CD4-positive, alpha-beta memory T cell (primary cell): ENCODE results near the gene SHISA9. TPM values are rescaled to one million over a fixed set of nuclear protein-coding genes. Genes with fewer than 3 reads are reported as not detected.
A peak's percentile ranks its signal among the peaks of the same experiment; 100 is the strongest.

ENCODE experiments used
- CTCF ChIA-PET: fragments of 350-600 bp; sonication (Branson Sonifier 250); formaldehyde crosslinking; loops from one replicate; lab custom pipeline; 2021; ENCODE audit warnings: inconsistent platforms; ENCODE audit not compliant: partially characterized antibody; lab: Charles Lee
- POLR2A ChIA-PET: fragments of 350-600 bp; sonication (Branson Sonifier 250); formaldehyde crosslinking; loops from one replicate; lab custom pipeline; 2021; ENCODE audit not compliant: partially characterized antibody; lab: Charles Lee
- DNase-seq, 5 donors: peaks; one replicate each; pipeline versions ENCODE4 v3.0.0 to v3.0.0-alpha.2; 2020 to 2022; ENCODE audit warnings: mixed read lengths in 1 of 5
- H3K27ac ChIP-seq: one replicate; pipeline ENCODE4 v1.7.0; 2013; ENCODE audit warnings: low read depth, low read length
- H3K27me3 ChIP-seq: 2 replicates; pipeline ENCODE4 v1.7.0; 2013; ENCODE audit warnings: mild to moderate bottlenecking, low read length, moderate library complexity; ENCODE audit not compliant: insufficient read depth
- H3K36me3 ChIP-seq: 2 replicates; pipeline ENCODE4 v1.7.0; 2013; ENCODE audit warnings: mild to moderate bottlenecking, low read length, moderate library complexity; ENCODE audit not compliant: insufficient read depth
- H3K4me1 ChIP-seq: 2 replicates; pipeline ENCODE4 v1.7.0; 2013; ENCODE audit warnings: mild to moderate bottlenecking, low read length, moderate library complexity; ENCODE audit not compliant: insufficient read depth
- H3K4me3 ChIP-seq, 2 donors: one replicate each; pipeline ENCODE4 v1.7.0; 2013; ENCODE audit warnings: low read length in 2 of 2, mild to moderate bottlenecking in 1 of 2
- H3K9me3 ChIP-seq, 2 donors: one replicate each; pipeline ENCODE4 v1.7.0; 2013; ENCODE audit warnings: low read length in 2 of 2, control low read depth in 1 of 2; ENCODE audit not compliant: control insufficient read depth in 1 of 2
- H3K27ac Mint-ChIP-seq, 7 donors: one replicate each; pipeline ENCODE4 v1.8.0; 2020 to 2021; ENCODE audit warnings: mixed read lengths in 7 of 7, mild to moderate bottlenecking in 6 of 7, inconsistent platforms in 3 of 7, moderate library complexity in 3 of 7
- H3K27me3 Mint-ChIP-seq, 2 donors: one replicate each; pipeline ENCODE4 v1.8.0; 2020 to 2021; ENCODE audit warnings: mixed read lengths in 2 of 2
- H3K36me3 Mint-ChIP-seq, 2 donors: one replicate each; pipeline ENCODE4 v1.8.0; 2020 to 2021; ENCODE audit warnings: mixed read lengths in 2 of 2, inconsistent platforms in 1 of 2, mild to moderate bottlenecking in 1 of 2
- H3K4me1 Mint-ChIP-seq, 4 donors: one replicate each; pipeline ENCODE4 v1.8.0; 2020 to 2021; ENCODE audit warnings: mixed read lengths in 4 of 4, mild to moderate bottlenecking in 1 of 4
- H3K4me3 Mint-ChIP-seq, 8 donors: one replicate each; pipeline ENCODE4 v1.8.0; 2020 to 2021; ENCODE audit warnings: mixed read lengths in 8 of 8, mild to moderate bottlenecking in 7 of 8, moderate library complexity in 6 of 8, inconsistent platforms in 3 of 8
- H3K9me3 Mint-ChIP-seq, 8 donors: one replicate each; pipeline ENCODE4 v1.8.0; 2020 to 2021; ENCODE audit warnings: mixed read lengths in 8 of 8, mild to moderate bottlenecking in 5 of 8, inconsistent platforms in 3 of 8, moderate library complexity in 1 of 8
- intact Hi-C: fragments of 100-400 bp; cut with micrococcal nuclease; formaldehyde crosslinking; loops from one replicate; pipeline ENCODE4 v1.15.1; 2023
- polyA plus RNA-seq, 2 donors: library from polyadenylated mRNA; unstranded; fragments of 300-500 nt; fragmentation: Illumina TruSeq; gene quantifications; one replicate each; pipeline ENCODE4 v1.2.3, GENCODE V29; 2021
- total RNA-seq, 2 experiments: library from RNA; stranded (reverse); gene quantifications; one replicate each; pipeline ENCODE4 v1.2.3, GENCODE V29; 2021

SHISA9 gene
- total and polyA plus RNA-seq, 4 experiments from 2014 or later = not detected

DNA sequence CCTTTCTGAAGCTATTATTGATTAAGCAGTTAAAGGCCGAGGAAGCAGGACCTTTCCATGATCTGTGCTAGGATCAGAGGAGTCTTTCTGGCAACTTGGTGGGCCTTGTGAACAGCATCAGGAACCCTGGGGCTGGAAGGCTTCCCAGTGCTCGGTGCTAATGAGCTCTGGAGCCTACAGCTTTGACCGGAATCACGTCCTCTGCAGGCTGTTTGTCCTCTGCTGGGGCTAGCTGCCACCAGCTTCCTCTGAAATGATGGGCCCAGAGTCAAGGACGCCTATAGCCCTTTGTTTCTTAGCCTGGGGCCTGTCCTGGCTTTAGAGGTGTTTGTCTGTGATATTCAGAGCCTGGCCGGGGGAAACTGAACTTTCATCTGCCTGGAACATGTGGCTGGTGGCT, 111.6 kb downstream of the SHISA9 start:
- intact Hi-C loops = no loop called here
- H3K4me1 Mint-ChIP-seq = no peaks in the 10 kb centered on the region
- no peak overlapping the region for H3K27ac Mint-ChIP-seq
- H3K4me3 ChIP-seq = no peak overlapping the region
- H3K36me3 Mint-ChIP-seq = no peaks in the 10 kb centered on the region
- CTCF ChIA-PET = no interaction called here
- no peaks in the 10 kb centered on the region for H3K9me3 ChIP-seq
- H3K4me1 ChIP-seq = no peaks in the 10 kb centered on the region
- H3K9me3 Mint-ChIP-seq = peaks cover 0 to 8% (median 2%) of the 10 kb centered on the region in 8 donors
- POLR2A ChIA-PET = no interaction called here
- H3K36me3 ChIP-seq = no peaks in the 10 kb centered on the region
- H3K27ac ChIP-seq = no peak overlapping the region
- no peaks in the 10 kb centered on the region for H3K27me3 ChIP-seq
- H3K27me3 Mint-ChIP-seq = peaks cover 0 to 3% of the 10 kb centered on the region in 2 donors
- H3K4me3 Mint-ChIP-seq = no peak overlapping the region
- no peak for DNase-seq

DNA sequence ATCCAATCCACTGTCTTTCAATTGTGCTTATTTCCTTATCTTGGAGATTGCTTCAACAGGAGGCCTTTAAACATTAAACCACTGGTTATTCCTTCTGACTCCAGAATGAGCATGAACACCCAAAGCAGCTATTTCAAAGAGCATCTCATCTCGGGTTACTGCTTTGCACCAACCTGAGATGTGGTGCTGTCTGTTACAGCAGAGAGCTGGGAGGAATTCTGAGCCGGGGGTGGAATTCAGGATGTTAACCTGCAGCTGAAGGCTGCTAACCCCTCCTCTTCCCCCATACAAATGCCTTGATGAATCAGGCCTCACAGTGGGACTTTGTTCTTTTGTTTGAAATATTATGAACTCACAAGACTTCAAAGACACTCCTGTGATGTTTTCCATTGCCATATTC, 113.1 kb downstream of the SHISA9 start:
- Mint-ChIP-seq H3K9me3 (peaks cover 0 to 6% (median 2%) of the 10 kb centered on the region in 8 donors), H3K27ac (no peak overlapping the region), H3K4me1 (no peaks in the 10 kb centered on the region), H3K4me3 (no peak overlapping the region), H3K36me3 (no peaks in the 10 kb centered on the region), H3K27me3 (peaks cover 0 to 3% of the 10 kb centered on the region in 2 donors)
- H3K4me1 ChIP-seq = no peaks in the 10 kb centered on the region
- no peak overlapping the region for H3K27ac ChIP-seq
- H3K4me3 ChIP-seq = no peak overlapping the region
- CTCF ChIA-PET = no interaction called here
- H3K9me3 ChIP-seq = no peaks in the 10 kb centered on the region
- H3K27me3 ChIP-seq = no peaks in the 10 kb centered on the region
- intact Hi-C loops = no loop called here
- no peaks in the 10 kb centered on the region for H3K36me3 ChIP-seq
- DNase-seq = no peak
- POLR2A ChIA-PET = no interaction called here

DNA sequence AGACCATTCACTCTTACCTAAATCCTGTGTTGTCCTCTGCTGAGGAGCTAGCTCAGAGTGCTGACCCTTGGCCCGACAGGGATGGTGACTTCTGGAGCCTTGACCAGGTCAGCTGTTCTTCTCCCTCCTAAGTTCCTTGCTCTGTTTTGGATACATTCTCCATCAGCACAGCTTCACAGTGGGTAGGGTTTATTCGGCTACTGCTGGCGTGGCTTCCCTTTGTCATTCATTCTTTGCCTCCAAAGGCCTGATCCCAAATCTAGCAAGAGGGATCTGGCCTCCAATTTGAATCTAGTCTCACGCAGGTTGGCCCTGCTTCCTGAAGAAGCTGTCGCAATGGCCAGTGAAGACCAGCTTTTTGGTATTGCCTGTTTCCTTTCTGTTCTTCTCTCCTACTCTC, 116.6 kb downstream of the SHISA9 start:
- H3K36me3 ChIP-seq = no peaks in the 10 kb centered on the region
- peaks cover 0 to 15% (median 4%) of the 10 kb centered on the region in 8 donors for H3K9me3 Mint-ChIP-seq
- no peaks in the 10 kb centered on the region for H3K9me3 ChIP-seq
- DNase-seq = no peak
- H3K4me3 ChIP-seq = no peak overlapping the region
- H3K27me3 ChIP-seq = no peaks in the 10 kb centered on the region
- H3K4me1 Mint-ChIP-seq = no peaks in the 10 kb centered on the region
- ChIA-PET POLR2A (no interaction called here), CTCF (no interaction called here)
- no peaks in the 10 kb centered on the region for H3K36me3 Mint-ChIP-seq
- H3K4me1 ChIP-seq = no peaks in the 10 kb centered on the region
- no peak overlapping the region for H3K4me3 Mint-ChIP-seq
- H3K27ac ChIP-seq = no peak overlapping the region
- peaks cover 0 to 2% of the 10 kb centered on the region in 2 donors for H3K27me3 Mint-ChIP-seq
- H3K27ac Mint-ChIP-seq = no peak overlapping the region
- intact Hi-C loops = no loop called here

DNA sequence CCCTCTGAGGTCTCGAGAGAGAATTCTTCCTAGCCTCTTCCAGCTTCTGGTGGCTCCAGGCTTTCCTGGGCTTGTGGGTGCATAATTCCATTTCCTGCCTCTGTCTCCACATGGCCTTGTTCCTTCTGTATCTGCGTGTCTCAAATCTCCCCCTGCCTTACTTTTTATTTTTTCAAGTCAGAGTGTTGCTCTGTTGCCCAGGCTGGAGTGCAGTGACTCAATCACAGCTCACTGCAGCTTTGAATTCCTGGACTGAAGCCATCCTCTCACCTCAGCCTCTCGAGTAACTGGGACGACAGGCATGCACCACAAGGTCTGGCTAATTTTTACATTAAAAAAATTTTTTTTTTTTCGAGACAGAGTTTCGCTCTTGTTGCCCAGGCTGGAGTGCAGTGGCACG, 120.6 kb downstream of the SHISA9 start:
- H3K9me3 Mint-ChIP-seq = peaks cover 0 to 17% (median 7%) of the 10 kb centered on the region in 8 donors
- DNase-seq = no peak
- intact Hi-C loops = no loop called here
- no peak overlapping the region for H3K27ac ChIP-seq
- H3K27ac Mint-ChIP-seq = no peak overlapping the region
- H3K4me1 Mint-ChIP-seq = no peaks in the 10 kb centered on the region
- H3K4me3 Mint-ChIP-seq = no peak overlapping the region
- CTCF ChIA-PET = no interaction called here
- no peaks in the 10 kb centered on the region for H3K4me1 ChIP-seq
- H3K9me3 ChIP-seq = no peaks in the 10 kb centered on the region
- H3K4me3 ChIP-seq = no peak overlapping the region
- H3K36me3 Mint-ChIP-seq = no peaks in the 10 kb centered on the region
- H3K36me3 ChIP-seq = no peaks in the 10 kb centered on the region
- POLR2A ChIA-PET = no interaction called here
- peaks cover 0 to 2% of the 10 kb centered on the region in 2 donors for H3K27me3 Mint-ChIP-seq
- H3K27me3 ChIP-seq = no peaks in the 10 kb centered on the region

DNA sequence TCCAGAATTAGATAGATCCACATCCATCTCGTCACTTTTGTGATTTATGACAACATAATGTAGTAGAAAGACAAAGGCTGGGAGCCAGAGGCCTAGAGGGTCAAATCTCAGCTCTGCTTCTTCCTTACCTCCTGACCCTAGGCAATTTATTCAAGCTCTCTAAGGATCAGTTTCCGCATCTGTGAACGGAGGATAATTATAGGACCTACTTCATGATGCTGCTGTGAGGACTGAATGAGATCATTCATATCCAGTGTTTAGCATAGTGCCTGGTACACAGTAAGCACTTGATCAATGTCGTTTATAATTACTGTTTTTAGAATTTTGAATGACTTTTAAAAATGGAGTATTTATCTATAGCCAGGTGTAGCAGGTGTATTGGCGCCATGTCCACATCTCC, 128.4 kb downstream of the SHISA9 start:
- no peaks in the 10 kb centered on the region for H3K27me3 Mint-ChIP-seq
- Histone ChIP-seq H3K4me3 (no peak overlapping the region), H3K4me1 (no peaks in the 10 kb centered on the region), H3K27me3 (no peaks in the 10 kb centered on the region), H3K27ac (no peak overlapping the region), H3K36me3 (no peaks in the 10 kb centered on the region), H3K9me3 (no peaks in the 10 kb centered on the region)
- H3K4me3 Mint-ChIP-seq = no peak overlapping the region
- H3K27ac Mint-ChIP-seq = no peak overlapping the region
- H3K9me3 Mint-ChIP-seq = peaks cover 0 to 29% (median 7%) of the 10 kb centered on the region in 8 donors
- CTCF ChIA-PET = no interaction called here
- DNase-seq = no peak
- H3K4me1 Mint-ChIP-seq = no peaks in the 10 kb centered on the region
- no peaks in the 10 kb centered on the region for H3K36me3 Mint-ChIP-seq
- intact Hi-C loops = no loop called here
- POLR2A ChIA-PET = no interaction called here

DNA sequence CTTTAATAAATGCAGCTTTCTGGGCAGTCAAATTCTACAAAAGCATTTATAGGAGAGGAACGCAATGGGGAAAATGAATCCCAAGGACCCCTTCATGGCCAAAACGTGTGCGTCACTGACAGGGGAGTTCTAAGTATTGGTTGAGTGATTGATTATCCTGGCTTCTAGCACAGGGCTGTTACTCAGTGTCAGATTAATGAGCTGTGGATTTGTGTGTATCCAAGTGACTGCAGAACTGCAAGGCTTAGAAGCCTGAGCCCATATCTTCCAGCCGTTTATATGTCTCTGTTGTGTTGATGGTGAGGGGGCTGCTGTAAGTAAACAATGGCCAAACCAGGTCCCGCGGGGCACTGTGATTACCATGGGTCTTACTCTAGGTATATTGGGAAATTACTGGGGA, 129.4 kb downstream of the SHISA9 start:
- Mint-ChIP-seq H3K4me1 (no peaks in the 10 kb centered on the region), H3K27ac (no peak overlapping the region), H3K4me3 (no peak overlapping the region), H3K9me3 (peaks cover 0 to 25% (median 7%) of the 10 kb centered on the region in 8 donors), H3K36me3 (no peaks in the 10 kb centered on the region), H3K27me3 (no peaks in the 10 kb centered on the region)
- no peak for DNase-seq
- POLR2A ChIA-PET = no interaction called here
- Histone ChIP-seq H3K36me3 (no peaks in the 10 kb centered on the region), H3K27ac (no peak overlapping the region), H3K9me3 (no peaks in the 10 kb centered on the region), H3K4me1 (no peaks in the 10 kb centered on the region), H3K27me3 (no peaks in the 10 kb centered on the region), H3K4me3 (no peak overlapping the region)
- CTCF ChIA-PET = no interaction called here
- intact Hi-C loops = no loop called here

DNA sequence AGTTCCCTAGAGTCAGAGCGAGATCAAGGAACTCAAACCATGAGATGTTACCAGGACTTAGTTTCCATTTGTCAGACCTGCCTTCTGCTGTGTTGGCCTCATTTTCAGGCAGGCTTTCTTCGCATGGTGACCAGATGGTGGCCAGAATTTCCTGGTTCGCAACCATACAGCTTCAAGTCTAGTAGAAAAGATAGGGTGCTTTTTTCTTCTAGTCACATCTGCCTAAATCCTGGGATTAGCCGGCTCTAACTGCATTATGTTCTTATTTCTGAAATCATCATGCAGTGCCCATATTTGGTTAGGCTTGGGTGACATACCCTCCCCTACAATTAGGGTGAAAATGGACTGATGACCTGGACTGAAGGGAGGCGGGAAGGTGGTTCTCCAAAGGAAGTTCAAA, 131.5 kb downstream of the SHISA9 start:
- peaks cover 0 to 20% (median 9%) of the 10 kb centered on the region in 8 donors for H3K9me3 Mint-ChIP-seq
- Histone ChIP-seq H3K36me3 (no peaks in the 10 kb centered on the region), H3K27ac (no peak overlapping the region), H3K4me1 (no peaks in the 10 kb centered on the region), H3K9me3 (no peaks in the 10 kb centered on the region), H3K4me3 (no peak overlapping the region), H3K27me3 (no peaks in the 10 kb centered on the region)
- H3K27ac Mint-ChIP-seq = no peak overlapping the region
- H3K27me3 Mint-ChIP-seq = no peaks in the 10 kb centered on the region
- no peaks in the 10 kb centered on the region for H3K4me1 Mint-ChIP-seq
- ChIA-PET CTCF (no interaction called here), POLR2A (no interaction called here)
- DNase-seq = no peak
- no peak overlapping the region for H3K4me3 Mint-ChIP-seq
- no peaks in the 10 kb centered on the region for H3K36me3 Mint-ChIP-seq
- intact Hi-C loops = no loop called here

DNA sequence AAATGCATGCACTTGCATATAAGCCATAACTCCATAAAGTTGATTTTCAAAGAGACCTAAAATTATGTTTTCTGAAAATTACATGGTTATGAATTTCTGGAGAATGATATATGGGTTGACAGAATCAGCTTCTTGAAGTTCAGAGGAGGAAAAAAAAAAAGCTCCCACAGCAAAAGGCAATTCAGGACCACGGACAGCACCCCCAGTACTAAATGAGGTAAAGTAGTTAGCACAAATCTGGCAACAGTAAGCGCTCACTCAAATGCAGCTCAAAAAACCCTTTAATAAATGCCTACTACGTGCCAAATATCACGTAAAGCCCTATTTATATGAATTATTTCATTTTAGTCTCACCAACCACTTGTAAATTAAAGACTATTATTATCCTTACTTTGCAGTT, 135.2 kb downstream of the SHISA9 start:
- Histone ChIP-seq H3K9me3 (no peaks in the 10 kb centered on the region), H3K27me3 (no peaks in the 10 kb centered on the region), H3K4me1 (no peaks in the 10 kb centered on the region), H3K27ac (no peak overlapping the region), H3K36me3 (no peaks in the 10 kb centered on the region), H3K4me3 (no peak overlapping the region)
- peak in 1 of 5 donors; percentile 1 for DNase-seq
- H3K27me3 Mint-ChIP-seq = no peaks in the 10 kb centered on the region
- H3K36me3 Mint-ChIP-seq = no peaks in the 10 kb centered on the region
- peaks cover 5 to 25% (median 8%) of the 10 kb centered on the region in 8 donors for H3K9me3 Mint-ChIP-seq
- H3K4me1 Mint-ChIP-seq = no peaks in the 10 kb centered on the region
- no peak overlapping the region for H3K27ac Mint-ChIP-seq
- intact Hi-C loops = no loop called here
- ChIA-PET CTCF (no interaction called here), POLR2A (no interaction called here)
- H3K4me3 Mint-ChIP-seq = no peak overlapping the region
